ENCODE results near the gene CAPZA1. TPM values are rescaled to one million over a fixed set of nuclear protein-coding genes. Genes with fewer than 3 reads are reported as not detected.

Gene CAPZA1
- total RNA-seq, 1 donor from 2014 or later, result 35.3 TPM

Other genes with a start within 250 kb of the CAPZA1 start
- gene CTTNBP2NL, start 223.6 kb upstream of the CAPZA1 start, total RNA-seq, result 19.1 TPM
- gene WNT2B, start 110.9 kb upstream of the CAPZA1 start, total RNA-seq, result 5.7 TPM
- 14.0 TPM for gene ST7L, start 691 bp upstream of the CAPZA1 start, total RNA-seq
- 18.3 TPM for gene MOV10, start 54.8 kb downstream of the CAPZA1 start, total RNA-seq
- 270 TPM for gene RHOC, start 87.3 kb downstream of the CAPZA1 start, total RNA-seq
- 10.7 TPM for gene PPM1J, start 95.5 kb downstream of the CAPZA1 start, total RNA-seq